Spleen (tissue), 7 donors: ENCODE measurements around the gene PSIP1.
A peak's percentile ranks its signal among the peaks of the same experiment; 100 is the strongest.

Experiments used
- CTCF ChIP-seq, 11 experiments: fragments of 200-600 bp in 7 of 11; fragments of 450-650 bp in 4 of 11; sonication (generic) in 4 of 11; IDR thresholded peaks in 8 of 11; conservative IDR thresholded peaks in 3 of 11; 1 replicate in 7 of 11; 2 replicates in 4 of 11; pipeline versions ENCODE4 v1.4.0 to v1.8.0; 2016 to 2021; ENCODE audit warnings: antibody characterized with exemption in 11 of 11, inconsistent platforms in 4 of 11, mild to moderate bottlenecking in 1 of 11
- POLR2AphosphoS5 ChIP-seq, 3 donors: sonication (generic); formaldehyde crosslinking; IDR thresholded peaks; one replicate each; pipeline ENCODE4 v1.5.1; 2017; ENCODE audit warnings: antibody characterized with exemption in 3 of 3
- donor health status: DM: no; HTN: no; CAD: no; lungs with moderate emphysema.
- donor health status: DM: no; HTN: no; CAD: no.
- donor health status: DM: no; HTN: no; CAD: no.

- TF ChIP-seq CTCF (IDR thresholded peaks at IDR 0.05 in 8 of 11, conservative IDR thresholded peaks at IDR 0.05 in 3 of 11), result no peak
- TF ChIP-seq POLR2AphosphoS5 (IDR thresholded peaks at IDR 0.05), result peak; percentile 79 to 92 (median 85)
Measured at GRCh38 chr9:15552636-15553527, 42.1 kb upstream of the PSIP1 start, which contains the start of gene CCDC171.
